ENCODE results near the gene ADGRB2. TPM values are rescaled to one million over a fixed set of nuclear protein-coding genes. Genes with fewer than 3 reads are reported as not detected.

ADGRB2 gene
- total RNA-seq, result 1 to 10 TPM in 2 of 4 donors, under 1 TPM in 2; 0.18 to 2.1 (median 0.86) TPM

GRCh38 chr1:31764312-31765040 is at the start of gene ADGRB2:
Gene ADGRB2, minus strand, starts transcription at chr1:31764340. Its CDS starts 7,119 bp downstream, at chr1:31757221.
- Histone ChIP-seq H3K36me3 (no peaks in the 10 kb centered on the region), H3K4me1 (peaks cover 16 to 47% (median 28%) of the 10 kb centered on the region in 3 donors), H3K27me3 (peaks cover 0 to 86% (median 10%) of the 10 kb centered on the region in 4 donors), H3K27ac (no peak within 1 kb of the TSS), H3K4me3 (peak within 1 kb of the TSS; percentile 29 to 73 (median 48)), H3K9me3 (no peaks in the 10 kb centered on the region)
- intact Hi-C loops (cut with DNase I), result no loop called here
- 24 to 31% methylated on average over 4 to 7 of the region's 59 CpGs for WGBS, 2 donors
- DNase-seq, result no peak
- no peak for TF ChIP-seq POLR2A (IDR thresholded peaks at IDR 0.05)
- TF ChIP-seq CTCF (IDR thresholded peaks at IDR 0.05), result no peak

GRCh38 chr1:31812158-31812829 is 48.2 kb upstream of the ADGRB2 start:
- TF ChIP-seq POLR2A (IDR thresholded peaks at IDR 0.05) (no peak), CTCF (IDR thresholded peaks at IDR 0.05) (no peak)
- Histone ChIP-seq H3K4me1 (peaks cover 0 to 16% (median 3%) of the 10 kb centered on the region in 3 donors), H3K27ac (no peak overlapping the region), H3K9me3 (no peaks in the 10 kb centered on the region), H3K4me3 (no peak overlapping the region), H3K36me3 (no peaks in the 10 kb centered on the region), H3K27me3 (no peaks in the 10 kb centered on the region)
- WGBS, 2 donors, result 77 to 86% methylated on average over 8 to 9 of the region's 9 CpGs
- DNase-seq, result no peak
- intact Hi-C loops (cut with DNase I), result loop anchor here (10.0 kb wide), 1 partner anchor 153 kb away; no protein-coding TSS in a partner anchor

GRCh38 chr1:31811605-31812004 is 47.5 kb upstream of the ADGRB2 start:
- no peak for DNase-seq

GRCh38 chr1:31809698-31810097 is 45.6 kb upstream of the ADGRB2 start:
- DNase-seq, result no peak
- intact Hi-C loops (cut with DNase I), result loop anchor here (10.0 kb wide), 1 partner anchor 155 kb away; no protein-coding TSS in a partner anchor
- 67 to 71% methylated on average over 4 of the region's 4 CpGs for WGBS, 2 donors
- Histone ChIP-seq H3K27me3 (no peaks in the 10 kb centered on the region), H3K36me3 (no peaks in the 10 kb centered on the region), H3K4me1 (peaks cover 0 to 8% (median 3%) of the 10 kb centered on the region in 3 donors), H3K27ac (no peak overlapping the region), H3K4me3 (no peak overlapping the region), H3K9me3 (no peaks in the 10 kb centered on the region)
- TF ChIP-seq POLR2A (IDR thresholded peaks at IDR 0.05) (no peak), CTCF (IDR thresholded peaks at IDR 0.05) (no peak)

More at GRCh38 chr1:31811605-31812004, 47.5 kb upstream of the ADGRB2 start:
- Histone ChIP-seq H3K9me3 (no peaks in the 10 kb centered on the region), H3K4me1 (peaks cover 0 to 16% (median 3%) of the 10 kb centered on the region in 3 donors), H3K27ac (no peak overlapping the region), H3K36me3 (no peaks in the 10 kb centered on the region), H3K4me3 (no peak overlapping the region), H3K27me3 (no peaks in the 10 kb centered on the region)
- TF ChIP-seq CTCF (IDR thresholded peaks at IDR 0.05) (no peak), POLR2A (IDR thresholded peaks at IDR 0.05) (no peak)
- 64% methylated on average over 5 of the region's 7 CpGs; no CpG with 5 or more reads in 1 of the 2 donors for WGBS, 2 donors
- intact Hi-C loops (cut with DNase I), result loop anchor here (10.0 kb wide), 1 partner anchor 153 kb away; no protein-coding TSS in a partner anchor

Data from esophagus squamous epithelium (tissue), 5 donors.